Stomach smooth muscle (tissue), 2 donors: ENCODE data around the gene B3GNT2.

ENCODE experiments used
- H3K27ac ChIP-seq: one replicate; pipeline ENCODE4 v1.7.0; 2013; ENCODE audit warnings: mild to moderate bottlenecking, low read length, inconsistent platforms
- H3K27me3 ChIP-seq, 2 donors: one replicate each; pipeline ENCODE4 v1.7.0; 2013; ENCODE audit warnings: low read length in 2 of 2; ENCODE audit not compliant: insufficient read depth in 2 of 2, control insufficient read depth in 1 of 2
- H3K36me3 ChIP-seq, 2 donors: one replicate each; pipeline ENCODE4 v1.7.0; 2013; ENCODE audit warnings: low read length in 2 of 2; ENCODE audit not compliant: control insufficient read depth in 2 of 2, insufficient read depth in 2 of 2
- H3K4me1 ChIP-seq: one replicate; pipeline ENCODE4 v1.7.0; 2013; ENCODE audit warnings: low read length; ENCODE audit not compliant: control insufficient read depth, insufficient read depth
- H3K4me3 ChIP-seq, 2 donors: one replicate each; pipeline ENCODE4 v1.7.0; 2013; ENCODE audit warnings: low read length in 2 of 2
- H3K9ac ChIP-seq, 2 donors: one replicate each; pipeline ENCODE4 v1.7.0; 2013; ENCODE audit warnings: low read length in 2 of 2, mild to moderate bottlenecking in 1 of 2
- H3K9me3 ChIP-seq, 2 donors: one replicate each; pipeline ENCODE4 v1.7.0; 2013; ENCODE audit warnings: low read length in 2 of 2; ENCODE audit not compliant: control insufficient read depth in 2 of 2
- donor health status: healthy.
- donor health status: Pancreatic carcinoma.

B3GNT2 gene

DNA sequence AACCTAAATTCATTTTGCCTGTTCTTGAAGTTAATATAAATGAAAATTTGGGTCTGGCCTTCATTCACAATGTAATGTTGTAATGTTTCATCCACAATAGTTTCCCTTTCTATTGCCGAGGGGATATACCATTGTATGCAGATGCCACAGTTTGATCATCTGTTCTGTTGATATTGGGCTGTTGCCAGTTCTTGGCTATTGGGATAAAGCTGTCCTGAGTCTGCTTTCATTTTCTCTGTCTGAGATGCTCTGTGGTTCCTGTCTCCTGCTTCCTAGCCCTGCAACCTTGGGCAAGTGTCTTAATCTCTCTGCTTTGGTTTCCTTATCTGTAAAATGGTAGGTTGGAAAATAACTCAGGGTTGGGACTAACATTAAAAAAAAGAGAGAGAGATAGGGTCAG, 25.2 kb downstream of the B3GNT2 start:
- Histone ChIP-seq H3K4me1 (peaks cover 5% of the 10 kb centered on the region), H3K9me3 (no peaks in the 10 kb centered on the region), H3K27ac (no peak overlapping the region), H3K4me3 (no peak overlapping the region), H3K36me3 (peaks cover 11 to 19% of the 10 kb centered on the region in 2 donors), H3K9ac (no peak overlapping the region), H3K27me3 (no peaks in the 10 kb centered on the region)

DNA sequence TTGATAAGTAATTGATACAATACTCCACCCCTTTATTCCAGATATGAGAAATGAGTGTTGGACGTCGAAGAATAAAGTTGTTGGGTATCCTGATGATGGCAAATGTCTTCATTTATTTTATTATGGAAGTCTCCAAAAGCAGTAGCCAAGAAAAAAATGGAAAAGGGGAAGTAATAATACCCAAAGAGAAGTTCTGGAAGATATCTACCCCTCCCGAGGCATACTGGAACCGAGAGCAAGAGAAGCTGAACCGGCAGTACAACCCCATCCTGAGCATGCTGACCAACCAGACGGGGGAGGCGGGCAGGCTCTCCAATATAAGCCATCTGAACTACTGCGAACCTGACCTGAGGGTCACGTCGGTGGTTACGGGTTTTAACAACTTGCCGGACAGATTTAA, 26.3 kb downstream of the B3GNT2 start:
- no peaks in the 10 kb centered on the region for H3K27me3 ChIP-seq
- H3K9me3 ChIP-seq: no peaks in the 10 kb centered on the region
- no peak overlapping the region for H3K27ac ChIP-seq
- H3K4me3 ChIP-seq: no peak overlapping the region
- no peak overlapping the region for H3K9ac ChIP-seq
- H3K36me3 ChIP-seq: peaks cover 11 to 19% of the 10 kb centered on the region in 2 donors
- H3K4me1 ChIP-seq: peaks cover 3% of the 10 kb centered on the region

DNA sequence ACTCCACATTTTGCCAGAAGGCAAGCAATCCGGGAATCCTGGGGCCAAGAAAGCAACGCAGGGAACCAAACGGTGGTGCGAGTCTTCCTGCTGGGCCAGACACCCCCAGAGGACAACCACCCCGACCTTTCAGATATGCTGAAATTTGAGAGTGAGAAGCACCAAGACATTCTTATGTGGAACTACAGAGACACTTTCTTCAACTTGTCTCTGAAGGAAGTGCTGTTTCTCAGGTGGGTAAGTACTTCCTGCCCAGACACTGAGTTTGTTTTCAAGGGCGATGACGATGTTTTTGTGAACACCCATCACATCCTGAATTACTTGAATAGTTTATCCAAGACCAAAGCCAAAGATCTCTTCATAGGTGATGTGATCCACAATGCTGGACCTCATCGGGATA, 26.8 kb downstream of the B3GNT2 start:
- Histone ChIP-seq H3K27me3 (no peaks in the 10 kb centered on the region), H3K9ac (no peak overlapping the region), H3K9me3 (no peaks in the 10 kb centered on the region), H3K36me3 (peaks cover 11 to 21% of the 10 kb centered on the region in 2 donors), H3K4me1 (no peaks in the 10 kb centered on the region), H3K4me3 (no peak overlapping the region), H3K27ac (no peak overlapping the region)

DNA sequence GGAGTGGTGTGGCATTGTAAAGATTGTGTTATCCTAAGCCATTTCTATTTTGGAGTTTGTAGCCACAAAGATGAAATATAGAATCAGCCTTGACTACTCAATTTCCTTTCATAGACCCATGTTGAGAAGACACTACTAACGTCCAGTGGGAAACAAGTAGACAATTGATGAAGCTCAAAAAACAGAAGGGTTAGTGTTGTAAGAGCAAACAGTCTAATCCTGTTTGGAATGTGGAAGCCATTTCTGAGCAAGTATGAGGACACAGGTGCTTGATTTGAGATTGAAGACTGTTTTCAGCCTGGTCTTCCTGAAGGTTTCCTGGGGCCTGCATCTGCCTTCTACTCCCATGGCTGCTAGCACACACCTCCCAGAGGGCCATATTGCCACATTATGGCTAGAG, 29.1 kb downstream of the B3GNT2 start:
- no peak overlapping the region for H3K27ac ChIP-seq
- H3K9ac ChIP-seq: no peak overlapping the region
- no peaks in the 10 kb centered on the region for H3K9me3 ChIP-seq
- no peak overlapping the region for H3K4me3 ChIP-seq
- no peaks in the 10 kb centered on the region for H3K4me1 ChIP-seq
- no peaks in the 10 kb centered on the region for H3K27me3 ChIP-seq
- peaks cover 11 to 21% of the 10 kb centered on the region in 2 donors for H3K36me3 ChIP-seq

DNA sequence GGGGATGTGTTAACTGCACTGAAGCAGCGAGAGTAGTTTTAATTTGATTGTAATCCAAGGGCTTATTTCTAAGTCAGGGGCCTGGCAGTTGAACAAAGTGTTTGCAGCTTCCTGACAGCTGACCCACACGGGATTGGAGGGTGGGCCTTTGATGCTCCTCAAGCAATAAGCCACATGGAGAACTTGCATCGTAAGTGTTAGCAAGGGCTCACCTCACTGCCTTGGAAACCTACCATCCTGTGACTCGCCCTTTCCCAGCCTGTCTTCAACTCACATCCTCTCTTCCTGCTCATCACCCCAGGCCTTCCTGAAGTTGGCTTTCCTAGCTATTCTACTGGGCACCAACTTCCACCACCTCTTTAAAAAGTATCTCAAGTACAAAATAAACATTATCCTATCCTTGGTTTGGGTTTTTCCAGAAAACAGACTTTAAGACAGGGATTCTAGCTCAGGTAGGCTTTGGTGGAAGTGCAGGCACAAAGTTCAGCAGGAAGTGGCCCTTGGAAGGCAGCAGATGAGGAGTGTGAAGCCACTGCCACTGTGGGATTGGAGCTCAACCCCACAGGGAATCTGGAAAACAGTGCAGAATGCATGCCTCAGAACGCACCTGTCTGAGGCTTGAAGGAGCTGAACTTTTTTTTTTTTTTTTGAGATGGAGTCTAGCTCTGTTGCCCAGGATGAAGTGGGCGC, 31.6 kb downstream of the B3GNT2 start:
- no peak overlapping the region for H3K4me3 ChIP-seq
- H3K4me1 ChIP-seq: no peaks in the 10 kb centered on the region
- H3K27ac ChIP-seq: no peak overlapping the region
- no peaks in the 10 kb centered on the region for H3K27me3 ChIP-seq
- H3K9me3 ChIP-seq: no peaks in the 10 kb centered on the region
- no peak overlapping the region for H3K9ac ChIP-seq
- peaks cover 11 to 19% of the 10 kb centered on the region in 2 donors for H3K36me3 ChIP-seq

DNA sequence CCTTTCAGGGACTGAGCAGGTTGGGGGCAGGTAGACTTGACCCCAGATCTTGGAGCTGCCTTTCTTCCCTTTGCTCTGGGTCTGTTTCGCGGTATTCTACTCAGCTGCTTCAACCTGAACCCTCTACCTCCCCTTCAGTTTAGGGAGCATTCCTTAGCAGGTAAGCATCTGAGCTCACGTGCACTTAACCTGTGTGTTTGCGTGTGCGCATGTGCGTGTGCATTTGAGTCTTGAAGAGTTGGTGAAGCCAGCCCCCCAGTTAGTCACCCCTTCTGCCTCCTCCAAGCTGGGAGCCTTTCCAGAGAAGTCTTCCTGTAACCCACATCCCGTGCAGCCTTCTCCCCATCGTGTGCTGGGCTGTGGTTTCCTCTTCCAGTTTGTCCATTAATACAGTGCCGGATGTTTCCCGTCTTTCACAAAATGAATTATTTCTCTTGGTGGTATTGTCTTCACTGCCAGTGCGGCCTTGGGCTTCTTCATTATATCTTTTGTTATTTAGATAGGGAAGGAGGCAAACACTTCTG, 33.2 kb downstream of the B3GNT2 start:
- H3K9ac ChIP-seq: no peak overlapping the region
- no peaks in the 10 kb centered on the region for H3K9me3 ChIP-seq
- H3K27ac ChIP-seq: no peak overlapping the region

DNA sequence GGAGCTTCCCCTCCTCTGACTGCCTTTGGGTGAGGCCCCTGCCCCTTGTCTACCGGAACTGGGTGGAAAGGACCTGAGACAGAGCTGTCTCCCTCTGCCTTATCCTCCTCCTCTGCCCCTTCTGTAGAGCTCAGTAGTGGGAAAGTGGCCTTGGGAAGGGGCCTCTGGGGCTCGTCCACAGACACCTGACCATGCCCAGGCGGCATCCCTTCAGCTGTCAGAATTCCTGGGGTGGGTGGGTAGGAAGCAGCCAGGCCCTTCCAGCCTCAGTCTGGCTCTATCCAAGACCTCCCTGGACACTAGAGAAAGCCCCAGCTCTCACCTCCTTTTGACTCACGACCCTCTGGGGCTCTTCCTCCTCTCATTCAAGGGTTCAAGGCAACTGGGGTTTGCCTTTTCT, 35.6 kb downstream of the B3GNT2 start:
- H3K36me3 ChIP-seq: peaks cover 0 to 2% of the 10 kb centered on the region in 2 donors
- H3K9ac ChIP-seq: no peak overlapping the region
- no peak overlapping the region for H3K4me3 ChIP-seq
- H3K27me3 ChIP-seq: no peaks in the 10 kb centered on the region
- H3K9me3 ChIP-seq: no peaks in the 10 kb centered on the region
- no peak overlapping the region for H3K27ac ChIP-seq
- no peaks in the 10 kb centered on the region for H3K4me1 ChIP-seq

More for the DNA sequence above, 33.2 kb downstream of the B3GNT2 start:
- Histone ChIP-seq H3K4me1 (no peaks in the 10 kb centered on the region), H3K4me3 (no peak overlapping the region), H3K36me3 (peaks cover 4 to 11% of the 10 kb centered on the region in 2 donors), H3K27me3 (no peaks in the 10 kb centered on the region)

DNA sequence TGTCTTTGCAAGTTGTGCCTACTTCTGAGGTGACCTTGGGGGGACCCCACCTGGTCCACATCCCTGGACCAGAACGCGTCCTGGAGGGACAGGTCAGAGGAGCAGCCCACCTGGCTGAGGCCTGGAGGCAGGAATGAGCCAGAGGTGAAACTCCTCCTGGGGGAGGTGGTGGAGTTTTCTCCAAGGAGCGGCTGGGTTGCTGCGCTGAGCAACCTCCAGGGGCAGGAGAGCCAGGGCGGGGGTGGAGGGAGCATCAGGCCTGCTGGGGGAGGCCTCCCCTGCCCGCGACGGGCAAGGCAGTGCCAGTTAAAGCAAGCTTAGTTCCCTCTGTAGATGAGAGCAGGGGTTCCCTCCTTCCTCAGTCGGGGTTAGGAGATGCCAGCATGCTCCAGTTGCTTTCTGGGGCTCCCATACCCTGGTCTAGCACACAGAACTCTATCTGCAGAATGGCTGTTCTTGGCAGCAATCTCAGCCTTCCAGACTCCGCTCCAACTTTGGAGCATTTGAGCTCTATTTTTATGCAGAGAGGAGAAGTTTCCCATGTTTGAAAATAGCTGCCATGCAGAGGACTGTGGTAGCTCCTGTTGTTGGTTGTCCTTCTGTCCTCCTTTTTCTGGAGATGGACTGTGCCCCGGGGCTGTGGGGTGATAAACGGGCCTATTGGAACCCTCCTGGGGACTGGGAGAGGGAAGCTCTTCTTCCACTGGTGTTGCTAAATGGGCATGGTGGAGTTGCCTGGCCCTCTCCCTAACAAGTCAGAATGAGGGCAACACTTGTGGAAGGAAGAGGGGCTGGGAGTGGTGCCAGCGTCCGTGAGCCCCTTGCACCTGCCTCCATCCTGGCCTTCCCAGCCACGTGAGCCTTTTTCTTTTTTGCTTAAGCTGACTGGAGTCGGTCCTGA, 39.1 kb downstream of the B3GNT2 start:
- H3K27me3 ChIP-seq: no peaks in the 10 kb centered on the region
- no peak overlapping the region for H3K27ac ChIP-seq
- no peaks in the 10 kb centered on the region for H3K9me3 ChIP-seq
- H3K4me3 ChIP-seq: no peak overlapping the region
- H3K36me3 ChIP-seq: no peaks in the 10 kb centered on the region
- H3K4me1 ChIP-seq: no peaks in the 10 kb centered on the region
- H3K9ac ChIP-seq: no peak overlapping the region

DNA sequence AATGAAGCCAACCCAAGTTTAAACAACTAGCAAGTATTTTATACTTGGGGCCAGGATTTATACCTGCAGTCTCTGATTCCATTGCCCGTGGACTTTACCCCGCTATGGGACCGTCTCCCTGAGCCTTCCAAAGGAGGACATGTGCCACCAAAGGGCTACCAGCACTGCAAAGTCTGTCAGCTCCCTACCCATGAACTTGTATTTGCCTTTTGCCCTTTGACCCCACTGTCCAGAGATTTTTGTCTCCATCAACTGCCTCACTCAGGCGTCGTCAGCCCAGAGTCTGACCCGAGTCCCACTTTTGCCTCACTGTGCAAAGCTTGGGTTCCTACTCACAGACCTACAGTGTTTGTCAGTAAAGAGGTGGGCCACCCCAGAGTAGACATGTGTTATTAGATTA, 40.6 kb downstream of the B3GNT2 start:
- H3K4me3 ChIP-seq: no peak overlapping the region
- H3K27me3 ChIP-seq: no peaks in the 10 kb centered on the region
- no peaks in the 10 kb centered on the region for H3K36me3 ChIP-seq

DNA sequence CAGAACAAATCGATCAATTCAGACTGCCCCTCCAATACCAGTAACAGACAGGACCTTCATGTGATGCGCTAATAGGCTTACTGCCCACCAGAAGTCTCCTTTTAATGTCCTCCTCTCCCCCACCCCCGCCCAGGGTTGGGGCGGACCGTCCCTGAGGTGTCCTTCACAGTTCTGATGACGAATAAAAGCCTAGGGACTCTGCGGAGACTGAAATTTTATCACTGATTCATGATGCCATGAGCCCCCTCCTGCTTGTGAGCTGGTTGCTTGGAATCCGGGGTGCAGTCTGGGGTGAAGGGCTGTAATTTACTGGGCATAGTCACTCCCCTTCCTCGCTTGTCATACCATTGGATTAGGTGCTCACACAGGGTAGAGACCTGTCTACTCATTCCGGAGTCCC, 42.3 kb downstream of the B3GNT2 start:
- Histone ChIP-seq H3K36me3 (no peaks in the 10 kb centered on the region), H3K27me3 (no peaks in the 10 kb centered on the region), H3K27ac (no peak overlapping the region), H3K9me3 (no peaks in the 10 kb centered on the region), H3K4me1 (no peaks in the 10 kb centered on the region), H3K4me3 (no peak overlapping the region), H3K9ac (no peak overlapping the region)

More for the DNA sequence above, 40.6 kb downstream of the B3GNT2 start:
- no peak overlapping the region for H3K9ac ChIP-seq
- H3K27ac ChIP-seq: no peak overlapping the region
- H3K4me1 ChIP-seq: no peaks in the 10 kb centered on the region
- H3K9me3 ChIP-seq: no peaks in the 10 kb centered on the region
